HG02973 (cell line): ENCODE measurements around the gene ANTXRL.
"Not testable (repeated sequence)": the region's sequence is repeated elsewhere in the genome, so short reads cannot be mapped to it uniquely, and the experiment has no call there.

ENCODE experiments used
- ATAC-seq: cut with Tn5 transposase; IDR thresholded peaks from one replicate; pipeline ENCODE4 v1.9.1; 2021; ENCODE audit warnings: moderate library complexity; ENCODE audit not compliant: unreplicated experiment

Gene ANTXRL

DNA sequence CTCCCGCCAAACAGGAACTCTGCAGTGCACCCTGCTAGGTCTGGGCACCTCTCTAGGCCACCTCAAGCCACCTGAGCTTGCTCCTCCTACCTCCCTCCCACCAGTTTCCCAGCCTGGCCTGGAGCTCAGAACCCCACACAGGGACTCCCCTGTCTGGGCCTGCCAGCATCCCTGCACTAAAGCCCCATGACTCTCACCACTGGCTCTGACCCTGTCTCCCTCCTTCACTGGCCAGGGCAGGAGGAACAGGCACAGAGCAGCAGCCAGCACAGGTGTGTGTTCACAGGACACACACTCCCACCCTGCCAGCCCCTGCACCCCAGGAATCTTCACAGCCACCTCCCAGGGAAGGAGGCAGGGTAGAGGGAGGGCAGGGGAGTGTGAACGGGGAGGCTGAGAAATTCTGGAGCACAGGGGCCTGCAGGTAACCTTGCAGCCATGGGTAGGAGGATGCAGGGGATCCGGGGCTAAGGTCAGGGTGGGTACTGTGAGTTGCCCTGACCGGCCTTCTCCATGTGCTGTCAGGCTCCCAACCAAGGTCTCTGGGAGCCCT lies 13.9 kb upstream of the ANTXRL start:
- ATAC-seq, result no peak

DNA sequence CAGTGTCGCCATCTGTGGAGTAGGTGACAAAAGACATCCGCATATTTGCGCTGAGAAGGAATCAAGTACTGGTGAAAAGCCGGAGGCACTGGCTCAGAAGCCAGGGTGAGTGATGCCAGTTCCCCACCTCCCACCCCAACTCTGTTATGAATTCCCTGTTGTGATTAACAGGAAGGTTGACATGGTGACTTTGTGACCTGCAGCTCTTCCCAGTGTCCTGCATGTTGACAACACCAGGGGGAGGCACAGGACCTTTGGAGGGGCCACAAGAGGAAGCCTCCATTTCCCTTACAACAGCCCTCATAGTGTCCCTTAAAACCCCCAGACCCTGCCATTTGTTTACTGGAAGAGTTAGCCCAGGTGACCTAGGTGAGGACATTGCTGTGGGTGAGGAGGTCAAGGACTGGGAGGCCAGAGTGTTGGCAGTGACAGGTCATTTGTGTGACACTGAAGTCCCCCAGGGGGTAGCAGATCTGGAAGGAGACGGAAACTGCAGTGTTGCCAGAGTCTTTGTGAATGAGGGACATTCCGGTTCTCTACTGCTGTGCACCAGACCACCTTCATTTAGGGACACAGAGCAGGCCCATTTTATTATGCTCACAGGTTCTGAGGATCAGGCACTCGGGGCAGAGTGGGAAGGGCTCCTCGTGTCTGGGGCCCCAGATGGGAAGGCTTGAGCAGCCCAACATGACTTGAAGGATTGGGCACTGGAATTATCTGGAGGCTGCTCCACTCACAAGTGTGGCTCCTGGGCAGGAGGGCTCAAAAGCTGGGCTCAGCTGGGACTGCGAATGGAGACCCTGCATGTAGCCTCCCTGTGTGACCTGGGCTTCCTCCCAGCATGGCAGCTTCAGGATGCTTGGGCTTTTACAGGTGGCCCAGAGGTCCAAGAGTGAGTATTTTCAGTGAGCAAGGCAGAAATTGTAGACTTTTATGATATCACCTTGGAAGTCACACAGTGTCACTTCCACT lies 13.0 kb upstream of the ANTXRL start:
- ATAC-seq, result no peak

DNA sequence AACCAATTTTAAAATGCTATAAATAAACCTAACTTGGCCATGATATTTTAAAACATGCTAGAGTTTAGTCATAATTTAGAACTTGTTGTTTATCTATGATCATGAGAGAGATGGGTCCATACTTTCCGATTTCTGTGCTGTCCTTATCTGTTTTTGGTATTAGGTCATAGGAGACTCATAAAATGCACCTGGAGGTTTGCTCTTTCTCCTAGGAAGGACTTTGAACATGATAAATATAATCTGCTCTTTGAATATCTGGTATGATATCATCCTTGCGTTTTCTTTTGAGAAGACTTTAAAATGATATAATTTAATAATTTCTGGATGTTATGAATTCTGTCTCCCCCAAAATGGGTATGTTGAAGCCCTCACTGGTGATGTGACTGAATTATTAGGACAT lies 9.0 kb upstream of the ANTXRL start:
- ATAC-seq, result no peak

DNA sequence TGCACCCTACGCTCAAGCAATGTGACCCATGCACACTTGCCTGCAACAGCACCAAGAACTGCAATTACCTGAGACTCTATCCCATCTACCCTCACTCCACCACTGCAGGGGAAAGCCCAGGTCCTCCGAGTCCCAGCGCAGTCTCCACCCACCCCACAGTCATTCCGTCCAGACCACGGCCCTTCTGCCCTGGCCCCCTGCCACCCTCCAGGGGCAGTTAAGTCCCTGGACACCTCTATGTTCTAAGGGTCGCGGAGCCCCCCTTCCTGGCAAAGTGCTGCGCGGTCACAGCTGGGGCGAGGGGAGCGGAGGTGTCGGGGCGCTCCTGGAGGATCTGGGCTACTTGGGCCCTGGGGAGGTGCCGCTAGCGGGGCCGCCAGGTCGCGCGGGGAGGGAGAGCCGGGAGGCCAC lies 4.4 kb upstream of the ANTXRL start:
- ATAC-seq, result not testable (repeated sequence)

DNA sequence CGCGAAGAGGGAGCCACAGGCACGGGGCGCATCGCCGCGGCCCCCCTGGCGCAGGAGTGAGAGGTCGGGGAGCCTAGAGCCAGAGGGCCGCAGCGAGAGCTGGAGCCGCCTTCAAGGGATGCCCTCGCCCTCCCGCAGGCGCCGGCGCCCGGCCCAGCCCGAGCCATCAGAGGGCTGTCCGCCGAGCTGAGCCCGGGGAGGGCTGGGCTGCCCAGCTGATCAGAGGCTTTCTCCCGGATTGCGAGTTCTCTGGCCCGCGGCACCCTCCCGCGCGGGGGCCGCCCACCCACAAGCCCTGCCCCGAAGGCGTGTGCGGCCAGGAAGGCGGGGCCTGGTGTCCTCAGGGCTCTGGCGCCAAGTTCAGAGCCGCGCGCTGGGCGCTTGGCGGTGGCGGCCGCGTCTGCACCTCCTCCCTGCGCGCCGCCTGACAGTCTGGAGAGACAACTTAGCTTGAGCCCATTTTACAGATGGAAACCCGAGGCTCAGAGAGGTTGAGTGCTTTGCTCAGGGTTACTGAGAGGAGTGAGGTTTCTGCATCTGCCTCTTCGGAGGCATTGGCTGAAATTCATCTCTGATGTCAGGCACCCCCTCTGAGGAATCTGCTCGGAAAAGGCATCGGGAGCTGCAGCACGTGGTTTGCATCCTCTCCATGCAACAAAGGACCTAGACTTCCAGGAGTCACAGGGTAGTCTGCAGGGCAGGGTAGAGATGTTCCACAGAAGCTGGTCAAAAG lies 3.8 kb upstream of the ANTXRL start:
- peak; percentile 33 for ATAC-seq

DNA sequence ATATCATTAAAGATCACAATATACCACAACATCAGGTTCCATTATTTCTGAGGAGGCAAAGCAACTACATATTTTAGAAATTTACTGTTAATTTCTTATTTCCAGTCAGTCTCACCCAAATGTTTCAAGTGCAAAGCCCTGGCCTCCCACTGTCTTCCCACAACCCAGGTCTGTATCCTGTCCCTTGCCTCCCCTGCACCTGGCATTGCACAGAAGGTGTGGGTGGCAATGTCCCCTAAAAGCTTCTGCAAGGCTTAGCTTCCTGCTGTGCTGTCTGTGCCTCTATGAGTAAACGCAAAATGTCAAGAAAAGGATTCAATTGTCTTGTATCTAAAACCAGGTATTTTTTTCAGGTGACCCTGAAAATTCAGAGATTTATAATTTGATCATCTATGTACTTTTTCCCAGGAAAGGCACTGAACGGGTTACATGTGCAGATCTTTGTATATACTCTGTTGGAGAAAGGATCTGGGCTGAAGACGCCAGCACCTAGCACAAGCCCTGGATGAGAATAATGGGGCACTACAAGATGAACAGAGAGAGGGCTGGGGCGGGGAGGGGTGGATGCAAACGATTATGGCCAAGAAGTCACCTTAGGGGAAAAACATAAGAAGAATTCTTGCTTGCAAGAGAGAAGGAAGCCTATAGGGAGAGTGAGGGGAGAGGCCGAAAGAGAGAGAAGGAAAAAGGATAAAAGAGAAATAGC lies 3.1 kb upstream of the ANTXRL start:
- ATAC-seq, result no peak

DNA sequence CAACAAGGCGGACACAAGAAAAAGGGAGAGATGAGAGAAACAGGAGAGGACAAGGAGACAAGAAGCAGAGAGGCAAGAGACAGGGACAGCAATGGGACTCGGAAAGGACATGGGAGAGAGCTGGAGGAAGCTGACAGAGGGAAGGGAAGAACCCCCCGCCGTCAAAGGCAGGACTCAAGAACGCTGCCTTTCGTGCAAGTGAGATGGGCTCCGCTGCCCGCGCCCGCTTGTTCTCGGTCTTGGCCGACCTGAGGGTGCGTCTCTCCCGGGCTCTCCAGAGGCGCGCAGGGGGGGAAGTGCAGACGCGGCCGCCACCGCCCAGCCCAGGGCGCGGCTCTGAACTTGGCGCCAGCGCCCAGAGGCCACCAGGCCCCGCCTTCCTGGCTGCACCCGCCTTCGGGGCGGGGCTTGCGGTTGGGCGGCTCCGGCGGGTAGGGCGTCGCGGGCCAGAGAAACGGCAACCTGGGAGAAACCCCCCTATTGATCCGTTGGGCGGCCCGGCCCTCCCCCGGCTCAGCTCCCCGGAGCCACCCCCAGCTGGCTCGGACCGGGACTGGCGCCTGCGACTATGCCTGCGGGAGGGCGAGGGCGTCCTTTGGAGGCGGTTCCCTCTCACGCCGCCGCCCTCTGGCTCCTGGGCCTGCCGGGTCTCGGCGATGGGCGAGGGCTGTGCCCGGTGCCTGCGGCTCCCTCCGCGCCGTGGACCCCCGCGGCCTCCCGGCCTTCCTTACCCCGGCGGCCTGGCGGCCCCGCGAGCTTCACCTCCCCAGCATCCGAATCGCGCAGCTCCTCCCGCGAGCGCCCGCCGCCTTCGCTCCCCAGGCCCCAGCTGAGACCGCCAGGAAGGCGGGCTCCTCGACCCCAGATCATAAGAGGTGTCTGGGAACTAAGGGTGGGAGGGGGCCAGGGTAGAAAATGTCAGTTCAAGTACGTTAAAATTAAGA lies 2.2 kb upstream of the ANTXRL start:
- ATAC-seq, result peak; percentile 89

DNA sequence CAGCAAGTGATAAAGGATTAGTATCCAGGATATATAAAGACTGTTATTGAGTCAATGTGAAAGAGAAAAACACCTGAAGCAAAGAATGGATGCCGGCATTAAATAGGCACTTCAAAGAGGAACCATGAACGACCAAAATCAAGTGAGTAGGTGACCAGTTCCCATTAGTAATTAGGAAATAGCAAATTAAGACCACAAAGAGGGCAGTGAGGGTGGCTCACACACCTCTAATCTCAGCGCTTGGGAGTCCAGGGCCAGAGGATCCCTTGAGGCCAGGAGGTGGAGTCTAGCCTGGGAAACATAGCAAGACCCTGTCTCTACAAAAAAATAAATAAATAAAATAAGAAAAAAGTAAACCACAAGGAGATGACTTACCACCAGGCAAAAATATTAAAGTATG lies 1.5 kb upstream of the ANTXRL start:
- no peak for ATAC-seq

DNA sequence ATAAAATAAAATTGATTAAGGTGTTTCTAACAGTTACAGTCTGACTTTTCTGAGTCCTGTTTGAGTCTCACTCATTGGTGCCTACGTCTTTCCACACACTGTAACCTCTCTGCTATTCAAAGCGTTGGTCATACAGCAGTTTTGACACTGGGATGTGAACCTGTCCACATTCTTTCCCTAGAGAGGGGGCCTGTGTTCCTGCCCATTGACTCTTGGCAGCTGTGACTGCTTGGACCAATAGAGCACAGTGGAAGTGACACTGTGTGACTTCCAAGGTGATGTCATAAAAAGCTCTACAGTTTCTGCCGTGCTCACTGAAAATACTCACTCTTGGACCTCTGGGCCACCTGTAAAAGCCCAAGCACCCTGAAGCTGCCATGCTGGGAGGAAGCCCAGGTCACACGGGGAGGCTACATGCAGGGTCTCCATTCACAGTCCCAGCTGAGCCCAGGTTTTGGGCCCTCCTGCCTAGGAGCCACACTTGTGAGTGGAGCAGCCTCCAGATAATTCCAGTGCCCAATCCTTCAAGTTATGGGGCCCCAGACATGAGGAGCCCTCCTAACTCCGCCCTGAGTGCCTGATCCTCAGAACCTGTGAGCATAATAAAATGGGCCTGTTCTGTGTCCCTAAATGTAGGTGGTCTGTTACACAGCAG lies 704 bp upstream of the ANTXRL start:
- no peak for ATAC-seq

DNA sequence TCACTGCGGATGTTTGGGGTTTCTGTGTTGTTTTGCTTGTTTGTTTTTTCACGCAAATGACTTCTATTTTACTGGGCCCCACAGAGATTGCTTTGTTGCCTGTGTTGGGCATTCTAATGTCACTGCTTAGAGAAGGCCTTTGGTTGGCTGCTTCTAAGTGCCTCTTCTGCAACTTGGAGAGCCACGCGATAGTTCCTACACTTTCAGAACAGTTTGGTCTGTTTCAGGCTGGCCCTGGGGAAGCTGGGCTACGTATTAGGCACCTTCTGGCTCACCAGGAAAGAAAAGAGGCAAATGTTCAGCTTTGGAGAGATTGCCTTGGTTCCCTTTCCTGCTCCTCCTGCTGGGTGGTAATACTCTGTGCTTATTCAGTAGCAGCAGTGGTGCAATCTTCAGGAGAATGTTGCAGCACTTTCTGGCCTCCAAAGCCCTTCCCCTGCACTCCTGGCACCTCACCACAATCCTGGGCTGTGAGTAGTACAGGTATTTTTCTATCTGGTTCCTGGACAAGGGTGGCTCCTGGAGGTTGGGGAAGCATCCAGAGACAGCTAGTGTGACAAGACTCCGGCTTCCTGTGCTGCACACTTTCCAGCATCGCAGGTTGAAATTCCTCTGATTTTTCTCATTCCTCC lies 1.2 kb downstream of the ANTXRL start:
- ATAC-seq, result no peak

DNA sequence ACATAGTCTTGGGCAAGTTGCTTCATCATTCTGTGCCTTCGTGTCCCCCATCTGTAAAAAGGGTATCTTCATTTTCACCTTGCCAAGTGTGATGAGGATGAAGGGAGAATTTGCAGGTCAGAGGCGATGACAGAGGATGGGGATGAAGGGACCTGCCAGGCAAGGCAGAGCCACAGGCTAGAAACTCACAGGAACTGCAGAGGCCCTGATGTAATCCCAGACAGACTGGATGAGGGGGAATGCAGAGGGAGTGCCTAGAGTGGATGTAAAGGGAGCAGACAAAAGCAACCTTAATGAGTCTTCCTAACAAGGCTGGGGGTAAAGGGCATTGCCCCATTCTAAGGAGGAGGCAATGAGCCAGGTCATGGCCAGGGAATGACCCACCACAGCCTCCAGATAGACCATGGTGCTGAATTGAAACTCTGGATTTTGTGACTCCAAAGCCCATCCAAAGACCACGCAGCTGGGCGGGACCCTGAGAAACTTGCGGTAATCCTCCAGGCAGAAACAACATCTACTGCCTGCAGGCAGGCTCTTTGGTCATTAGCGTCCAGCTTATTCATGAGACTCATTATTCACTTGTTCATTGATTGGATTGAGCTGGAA lies 1.9 kb downstream of the ANTXRL start:
- no peak for ATAC-seq

DNA sequence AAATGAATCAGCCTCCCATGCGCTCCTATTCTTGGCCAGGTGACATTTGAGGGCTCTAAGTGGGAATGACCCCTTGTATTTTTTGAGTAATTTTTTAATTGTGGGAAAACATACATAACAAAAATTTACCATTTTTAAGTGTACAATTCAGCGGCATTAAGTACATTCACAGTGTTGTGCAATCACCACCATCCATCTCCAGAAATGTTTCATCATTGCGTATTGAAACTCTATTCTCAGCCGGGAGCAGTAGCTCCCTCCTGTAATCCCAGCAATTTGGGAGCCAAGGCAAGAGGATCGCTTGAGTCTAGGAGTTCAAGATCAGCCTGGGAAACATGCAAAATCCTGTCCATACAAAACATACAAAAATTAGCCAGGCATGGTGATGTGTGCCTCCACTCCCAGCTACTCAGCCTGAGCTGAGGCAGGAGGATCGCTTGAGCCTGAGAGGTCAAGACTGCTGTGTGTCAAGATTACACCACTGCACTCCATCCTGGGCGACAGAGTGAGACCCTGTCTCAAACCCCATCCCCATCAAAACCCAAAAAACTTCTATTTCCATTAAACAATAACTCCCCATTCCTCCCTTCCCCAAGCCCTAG lies 2.5 kb downstream of the ANTXRL start:
- no peak for ATAC-seq

DNA sequence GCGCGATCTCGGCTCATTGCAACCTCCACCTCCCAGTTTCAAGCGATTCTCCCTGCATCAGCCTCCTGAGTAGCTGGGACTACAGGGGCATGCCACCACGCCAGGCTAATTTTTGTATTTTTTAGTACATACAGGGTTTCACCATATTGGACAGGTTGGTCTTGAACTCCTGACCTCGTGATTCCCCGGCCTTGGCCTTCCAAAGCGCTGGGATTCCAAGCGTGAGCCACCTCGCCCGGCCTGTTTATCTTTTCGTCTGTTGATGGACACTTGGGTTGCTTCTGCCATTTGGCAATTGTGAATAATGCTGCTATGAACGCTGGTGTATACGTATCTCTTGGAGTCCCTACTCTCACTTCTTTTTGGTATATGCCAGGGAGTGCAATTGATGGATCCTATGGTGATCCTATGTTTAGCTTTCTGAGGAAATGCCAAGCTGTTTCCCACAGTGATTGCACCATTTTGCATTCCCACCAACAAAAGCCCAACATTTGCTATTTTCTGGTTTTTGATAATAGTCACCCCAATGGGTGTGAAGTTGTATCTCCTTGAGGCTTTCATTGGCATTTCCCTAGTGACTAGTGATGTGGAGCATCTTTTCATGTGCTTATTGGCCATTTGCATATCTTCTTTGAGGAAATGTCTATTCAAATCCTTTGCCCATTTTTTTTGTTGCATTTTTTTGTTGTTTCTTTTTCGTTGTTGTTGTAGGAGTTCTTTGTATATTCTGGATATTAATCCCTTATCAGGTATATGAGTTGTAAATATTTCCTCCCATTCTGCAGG lies 3.5 kb downstream of the ANTXRL start:
- no peak for ATAC-seq

DNA sequence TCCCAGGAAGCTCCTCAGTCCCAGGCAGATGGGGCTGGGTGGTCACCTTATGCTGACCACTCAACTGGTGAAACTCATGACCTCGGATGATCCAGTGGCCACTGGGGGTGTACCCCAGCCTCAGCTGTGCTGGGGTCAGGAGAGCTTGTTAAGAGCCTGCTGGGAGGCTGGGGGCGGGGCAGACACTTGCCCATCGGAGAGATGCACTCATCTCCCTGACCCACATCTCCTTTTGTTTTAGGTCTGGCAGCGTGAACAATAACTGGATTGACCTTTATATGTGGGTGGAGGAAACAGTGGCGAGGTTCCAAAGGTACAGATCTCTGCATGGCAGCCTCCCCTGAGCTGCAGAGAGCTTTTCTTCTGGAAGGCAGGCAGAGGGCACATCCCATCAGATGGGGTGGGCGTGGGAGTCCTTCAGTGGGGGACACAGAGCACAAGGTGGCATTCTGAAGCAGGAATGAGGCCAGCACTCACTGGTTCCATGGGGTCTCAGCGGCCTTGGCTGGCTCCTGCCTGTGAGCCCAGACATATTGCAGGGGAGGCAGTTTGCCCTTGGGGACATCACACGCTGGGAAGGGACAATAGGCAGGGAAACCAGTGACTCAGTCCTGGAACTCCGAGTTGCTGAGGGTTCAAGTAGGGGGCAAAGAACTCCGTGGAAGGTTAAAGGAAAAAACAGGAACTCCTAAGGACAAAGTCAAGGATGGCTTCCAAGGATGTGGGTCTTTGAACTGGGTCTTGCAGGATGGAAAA lies 5.2 kb downstream of the ANTXRL start:
- no peak for ATAC-seq

DNA sequence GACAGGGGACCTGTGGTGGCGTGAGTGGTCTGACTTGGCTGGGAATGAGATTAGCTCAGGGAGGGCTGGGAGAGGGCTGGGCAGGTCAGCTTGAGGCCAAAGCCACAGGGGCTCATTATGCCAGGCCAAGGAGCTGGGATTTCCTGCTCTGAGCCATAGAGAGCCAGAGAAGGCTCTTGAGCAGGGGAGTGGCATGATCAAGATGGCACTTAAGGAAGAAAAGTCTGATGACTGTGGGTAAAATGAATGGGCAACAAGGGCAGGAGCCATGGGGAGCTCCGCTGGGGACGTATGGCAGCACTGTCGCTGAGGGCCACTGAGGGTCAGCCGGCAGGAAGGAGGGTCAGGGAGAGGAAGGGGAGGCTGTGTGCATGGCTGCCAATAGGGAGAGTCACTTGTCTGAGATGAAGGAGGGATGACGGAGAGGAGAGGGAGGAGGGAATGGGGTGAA lies 5.8 kb downstream of the ANTXRL start:
- no peak for ATAC-seq

DNA sequence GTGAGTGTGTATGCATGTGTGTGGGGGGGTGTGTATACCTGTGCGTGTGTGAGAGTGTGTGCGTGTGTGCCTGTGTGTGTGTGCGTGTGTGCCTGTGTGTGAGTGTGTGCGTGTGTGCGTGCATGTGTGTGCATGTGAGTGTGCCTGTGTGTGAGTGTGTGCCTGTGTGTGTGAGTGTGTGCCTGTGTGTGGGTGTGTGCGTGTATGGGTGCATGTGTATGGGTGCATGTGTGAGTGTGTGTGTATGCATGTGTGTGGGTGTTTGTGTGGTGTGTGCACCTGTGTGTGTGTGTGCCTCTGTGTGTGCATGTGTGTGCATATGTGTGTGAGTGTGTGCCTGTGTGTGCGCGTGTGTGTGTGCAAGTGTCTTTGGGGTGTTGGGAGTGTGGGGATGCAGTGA lies 6.4 kb downstream of the ANTXRL start:
- ATAC-seq, result no peak
